ENCODE results near the gene TUBA1A.
"Not testable (repeated sequence)": the region's sequence is repeated elsewhere in the genome, so short reads cannot be mapped to it uniquely, and the experiment has no call there.

Gene TUBA1A

DNA sequence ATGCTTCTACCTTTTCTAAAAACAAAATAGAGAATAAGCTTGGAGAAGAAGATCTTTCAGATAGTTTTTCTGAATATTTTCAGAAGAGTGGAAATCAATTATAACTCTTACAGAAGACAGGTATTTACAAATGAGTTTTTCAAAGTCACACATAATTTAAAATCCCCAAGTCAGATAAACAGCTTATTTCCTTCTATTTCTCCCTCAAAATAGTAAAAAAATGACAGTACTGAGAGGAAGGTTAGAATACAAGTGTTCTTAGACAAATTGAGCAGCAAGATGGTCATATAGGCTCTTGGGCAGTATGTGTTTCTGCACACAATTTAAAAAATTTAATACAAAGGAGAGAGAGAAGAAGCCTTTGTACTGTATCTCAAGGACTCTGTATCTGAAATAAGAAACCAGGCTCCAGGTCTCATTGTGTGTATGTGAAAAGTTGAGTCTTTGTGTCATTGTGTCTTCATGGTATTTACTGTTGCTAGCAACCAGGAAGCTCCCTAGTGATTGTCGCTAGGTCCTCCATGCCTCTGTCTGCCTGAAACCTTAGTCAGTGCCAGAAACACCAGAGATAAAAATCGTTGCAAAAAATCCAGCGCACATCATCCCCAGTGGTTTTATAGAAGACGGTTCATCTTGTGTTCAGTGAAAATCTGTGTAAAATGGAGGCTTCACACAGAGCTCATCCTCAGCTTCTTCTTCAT is 12.9 kb upstream of the TUBA1A start:
- TF ChIP-seq, protein P1, sequence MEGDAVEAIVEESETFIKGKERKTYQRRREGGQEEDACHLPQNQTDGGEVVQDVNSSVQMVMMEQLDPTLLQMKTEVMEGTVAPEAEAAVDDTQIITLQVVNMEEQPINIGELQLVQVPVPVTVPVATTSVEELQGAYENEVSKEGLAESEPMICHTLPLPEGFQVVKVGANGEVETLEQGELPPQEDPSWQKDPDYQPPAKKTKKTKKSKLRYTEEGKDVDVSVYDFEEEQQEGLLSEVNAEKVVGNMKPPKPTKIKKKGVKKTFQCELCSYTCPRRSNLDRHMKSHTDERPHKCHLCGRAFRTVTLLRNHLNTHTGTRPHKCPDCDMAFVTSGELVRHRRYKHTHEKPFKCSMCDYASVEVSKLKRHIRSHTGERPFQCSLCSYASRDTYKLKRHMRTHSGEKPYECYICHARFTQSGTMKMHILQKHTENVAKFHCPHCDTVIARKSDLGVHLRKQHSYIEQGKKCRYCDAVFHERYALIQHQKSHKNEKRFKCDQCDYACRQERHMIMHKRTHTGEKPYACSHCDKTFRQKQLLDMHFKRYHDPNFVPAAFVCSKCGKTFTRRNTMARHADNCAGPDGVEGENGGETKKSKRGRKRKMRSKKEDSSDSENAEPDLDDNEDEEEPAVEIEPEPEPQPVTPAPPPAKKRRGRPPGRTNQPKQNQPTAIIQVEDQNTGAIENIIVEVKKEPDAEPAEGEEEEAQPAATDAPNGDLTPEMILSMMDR (IDR thresholded peaks at IDR 0.05; ENCODE audit: control insufficient read depth, extremely low read depth, insufficient read depth), result no peak
- peak; percentile 37 for DNase-seq (ENCODE audit: low read depth)
- no peak overlapping the region for H3K4me3 ChIP-seq (ENCODE audit: low read depth, low read length)

DNA sequence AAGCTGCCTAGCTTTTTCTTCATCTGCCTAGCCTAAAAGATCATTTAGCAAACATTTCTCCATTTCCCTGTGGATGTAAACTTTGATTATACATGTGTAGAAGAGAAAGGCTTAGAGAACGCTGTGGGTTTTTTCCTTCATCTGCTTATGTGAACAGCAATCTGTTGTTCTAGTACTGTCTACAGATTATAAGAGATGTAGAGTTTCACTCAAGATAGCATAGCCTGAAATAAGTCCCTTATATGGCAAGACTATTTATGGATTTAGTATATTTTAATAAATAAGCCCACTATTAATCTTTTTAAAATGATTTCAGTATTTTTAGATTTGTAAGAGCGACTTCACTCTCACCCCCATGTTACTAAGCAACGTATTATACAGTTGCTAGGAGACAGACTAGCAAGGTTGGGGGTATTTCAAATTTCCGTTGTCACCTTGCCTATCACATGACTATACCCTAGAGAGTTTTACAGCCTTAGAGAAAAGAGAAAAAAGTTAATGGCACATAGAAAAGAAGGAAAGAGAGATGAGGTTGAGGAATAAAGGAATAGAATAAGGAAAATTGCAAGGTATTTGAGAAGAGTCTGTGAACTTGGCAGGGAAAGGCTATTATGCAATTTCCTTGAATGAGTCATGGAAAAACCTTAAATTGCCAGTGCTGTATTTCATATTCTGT is 12.2 kb upstream of the TUBA1A start:
- peak; percentile 49 for DNase-seq (ENCODE audit: low read depth)
- TF ChIP-seq, protein P1 (IDR thresholded peaks at IDR 0.05; ENCODE audit: control insufficient read depth, extremely low read depth, insufficient read depth), result no peak
- no peak overlapping the region for H3K4me3 ChIP-seq (ENCODE audit: low read depth, low read length)

DNA sequence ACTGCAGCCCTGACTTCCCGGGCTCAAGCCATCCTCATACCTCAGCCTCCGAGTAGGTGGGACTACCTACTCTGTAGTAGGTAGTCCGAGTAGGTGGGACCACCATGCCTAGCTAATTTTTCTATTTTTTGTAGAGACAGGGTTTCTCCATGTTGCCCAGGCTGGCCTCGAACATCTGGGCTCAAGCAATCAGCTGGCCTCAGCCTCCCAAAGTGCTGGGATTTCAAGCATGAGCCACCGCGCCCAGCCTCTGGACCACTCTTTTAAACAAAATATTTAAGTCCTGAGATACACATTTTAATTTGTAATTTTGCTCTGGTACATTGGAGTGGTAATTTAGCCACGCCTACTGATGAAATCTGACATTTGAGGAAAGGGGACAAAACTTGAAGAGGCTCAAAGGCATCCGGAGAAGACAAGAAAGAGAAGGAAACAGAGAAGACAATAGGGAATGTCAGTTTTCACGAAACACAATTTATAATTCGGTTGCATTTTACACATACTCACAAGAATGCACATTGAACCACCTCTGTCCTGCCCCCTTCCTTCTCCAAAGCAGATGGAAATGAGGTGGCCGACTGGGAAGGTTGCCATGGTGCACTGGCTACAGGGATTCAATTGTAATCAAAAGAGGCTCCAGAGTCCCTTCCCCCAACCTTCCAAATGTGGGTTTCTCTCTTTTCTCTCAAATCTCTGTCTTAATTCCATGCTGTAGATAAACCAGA is 9.7 kb upstream of the TUBA1A start:
- TF ChIP-seq, protein P1 (IDR thresholded peaks at IDR 0.05; ENCODE audit: control insufficient read depth, extremely low read depth, insufficient read depth), result no peak
- H3K4me3 ChIP-seq (ENCODE audit: low read depth, low read length), result no peak overlapping the region
- no peak for DNase-seq (ENCODE audit: low read depth)

- H3K4me3 ChIP-seq (ENCODE audit: low read depth, low read length), result no peak overlapping the region
- TF ChIP-seq, protein P1 (IDR thresholded peaks at IDR 0.05; ENCODE audit: control insufficient read depth, extremely low read depth, insufficient read depth), result no peak
- DNase-seq (ENCODE audit: low read depth), result no peak
Measured at GRCh38 chr12:49197256-49197655, 8.4 kb upstream of the TUBA1A start.

- TF ChIP-seq, protein P1 (IDR thresholded peaks at IDR 0.05; ENCODE audit: control insufficient read depth, extremely low read depth, insufficient read depth), result no peak
- H3K4me3 ChIP-seq (ENCODE audit: low read depth, low read length), result no peak overlapping the region
- no peak for DNase-seq (ENCODE audit: low read depth)
Measured at GRCh38 chr12:49195736-49196135, 6.9 kb upstream of the TUBA1A start.

- DNase-seq (ENCODE audit: low read depth); H3K4me3 ChIP-seq (ENCODE audit: low read depth, low read length): not testable (repeated sequence)
Measured at GRCh38 chr12:49193746-49194145, 4.9 kb upstream of the TUBA1A start.

DNA sequence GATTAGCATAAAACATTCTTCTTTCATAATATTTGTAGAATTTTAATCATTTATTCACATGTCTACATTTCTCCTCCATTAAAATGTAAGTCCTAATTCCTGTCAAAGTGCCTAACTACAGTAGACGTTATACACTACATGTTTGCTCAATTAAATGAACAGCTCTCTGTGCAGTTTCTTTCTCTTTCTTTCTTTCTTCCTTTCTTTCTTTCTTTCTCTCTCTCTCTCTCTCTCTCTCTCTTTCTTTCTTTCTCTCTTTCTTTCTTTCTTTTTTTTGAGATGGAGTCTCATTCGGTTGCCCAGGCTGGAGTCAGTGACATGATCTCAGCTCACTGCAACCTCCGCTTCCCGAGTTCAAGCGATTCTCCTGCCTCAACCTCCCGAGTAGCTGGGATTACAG is 2.6 kb upstream of the TUBA1A start:
- DNase-seq (ENCODE audit: low read depth), result not testable (repeated sequence)

More for the DNA sequence above, 2.6 kb upstream of the TUBA1A start:
- H3K4me3 ChIP-seq (ENCODE audit: low read depth, low read length), result not testable (repeated sequence)
